Activated CD8-positive, alpha-beta T cell treated with anti-CD3 and anti-CD28 coated beads for 36 hours (primary cell): ENCODE measurements around the gene CDH23. TPM values are rescaled to one million over a fixed set of nuclear protein-coding genes. Genes with fewer than 3 reads are reported as not detected.

Experiments used
- ATAC-seq: fragments of 200-7000 bp; cut with Tn5 transposase; one replicate; pipeline ENCODE4 v1.10.0; 2021; ENCODE audit warnings: mild to moderate bottlenecking, moderate library complexity
- CTCF ChIA-PET: fragments of 350-600 bp; sonication (Branson Sonifier 250); formaldehyde crosslinking; loops from one replicate; lab custom pipeline; 2021; ENCODE audit warnings: antibody characterized with exemption; lab: Charles Lee
- POLR2A ChIA-PET: fragments of 350-600 bp; sonication (Branson Sonifier 250); formaldehyde crosslinking; loops from one replicate; lab custom pipeline; 2021; ENCODE audit warnings: antibody characterized with exemption; lab: Charles Lee
- DNase-seq: peaks from one replicate; pipeline ENCODE4 v3.0.0-alpha.2; 2020
- H3K27ac Mint-ChIP-seq: one replicate; pipeline ENCODE4 v1.8.0; 2021; ENCODE audit warnings: mild to moderate bottlenecking, mixed read lengths
- H3K27me3 Mint-ChIP-seq: one replicate; pipeline ENCODE4 v1.8.0; 2021; ENCODE audit warnings: mixed read lengths
- H3K36me3 Mint-ChIP-seq: one replicate; pipeline ENCODE4 v1.8.0; 2021; ENCODE audit warnings: low read depth, mixed read lengths
- H3K4me1 Mint-ChIP-seq: one replicate; pipeline ENCODE4 v1.8.0; 2021; ENCODE audit warnings: low read depth, mixed read lengths
- H3K4me3 Mint-ChIP-seq: one replicate; pipeline ENCODE4 v1.8.0; 2021; ENCODE audit warnings: mild to moderate bottlenecking, moderate library complexity, mixed read lengths
- H3K9me3 Mint-ChIP-seq: one replicate; pipeline ENCODE4 v1.8.0; 2021; ENCODE audit warnings: mixed read lengths
- intact Hi-C: fragments of 100-400 bp; cut with micrococcal nuclease; formaldehyde crosslinking; loops from one replicate; pipeline ENCODE4 v1.10.0; 2022
- total RNA-seq, 2 experiments: library from RNA; stranded (reverse); gene quantifications; one replicate each; pipeline ENCODE4 v1.2.3, GENCODE V29; 2021
- TF ChIP-seq, protein P1 (sequence below): fragments of 200-600 bp; IDR thresholded peaks from one replicate; pipeline ENCODE4 v1.8.0; 2022; ENCODE audit warnings: antibody characterized with exemption, mild to moderate bottlenecking

CDH23 gene
- total RNA-seq, 2 experiments from 2014 or later = 2.4 to 2.7 TPM

DNA sequence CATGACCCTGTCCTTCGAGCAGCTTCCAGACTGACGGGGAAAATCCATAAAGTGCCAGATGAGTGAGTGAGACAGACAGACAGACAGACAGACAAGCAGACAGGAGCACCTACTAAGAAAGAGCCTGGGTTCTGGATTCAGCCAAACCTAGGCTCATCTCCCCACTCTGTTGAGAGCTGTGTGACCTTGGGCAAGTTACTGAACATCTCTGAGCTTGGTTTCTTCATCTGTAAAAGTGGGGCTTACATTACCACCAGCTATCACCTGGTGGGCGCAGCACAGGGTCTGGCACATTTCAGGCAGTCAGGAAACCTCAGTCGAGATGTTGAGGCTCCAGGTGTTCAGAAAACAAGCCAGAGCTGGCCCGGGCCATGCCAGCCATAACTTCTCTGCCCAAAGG is 285.3 kb downstream of the CDH23 start:
- DNase-seq (no peak), ATAC-seq (no peak)
- H3K4me3 Mint-ChIP-seq = no peak overlapping the region
- no peaks in the 10 kb centered on the region for H3K27me3 Mint-ChIP-seq
- H3K9me3 Mint-ChIP-seq = no peaks in the 10 kb centered on the region
- TF ChIP-seq, protein P1, sequence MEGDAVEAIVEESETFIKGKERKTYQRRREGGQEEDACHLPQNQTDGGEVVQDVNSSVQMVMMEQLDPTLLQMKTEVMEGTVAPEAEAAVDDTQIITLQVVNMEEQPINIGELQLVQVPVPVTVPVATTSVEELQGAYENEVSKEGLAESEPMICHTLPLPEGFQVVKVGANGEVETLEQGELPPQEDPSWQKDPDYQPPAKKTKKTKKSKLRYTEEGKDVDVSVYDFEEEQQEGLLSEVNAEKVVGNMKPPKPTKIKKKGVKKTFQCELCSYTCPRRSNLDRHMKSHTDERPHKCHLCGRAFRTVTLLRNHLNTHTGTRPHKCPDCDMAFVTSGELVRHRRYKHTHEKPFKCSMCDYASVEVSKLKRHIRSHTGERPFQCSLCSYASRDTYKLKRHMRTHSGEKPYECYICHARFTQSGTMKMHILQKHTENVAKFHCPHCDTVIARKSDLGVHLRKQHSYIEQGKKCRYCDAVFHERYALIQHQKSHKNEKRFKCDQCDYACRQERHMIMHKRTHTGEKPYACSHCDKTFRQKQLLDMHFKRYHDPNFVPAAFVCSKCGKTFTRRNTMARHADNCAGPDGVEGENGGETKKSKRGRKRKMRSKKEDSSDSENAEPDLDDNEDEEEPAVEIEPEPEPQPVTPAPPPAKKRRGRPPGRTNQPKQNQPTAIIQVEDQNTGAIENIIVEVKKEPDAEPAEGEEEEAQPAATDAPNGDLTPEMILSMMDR = no peak
- POLR2A ChIA-PET = no interaction called here
- intact Hi-C loops = no loop called here
- peaks cover 7% of the 10 kb centered on the region for H3K4me1 Mint-ChIP-seq
- CTCF ChIA-PET = no interaction called here
- H3K36me3 Mint-ChIP-seq = no peaks in the 10 kb centered on the region
- no peak overlapping the region for H3K27ac Mint-ChIP-seq

- H3K4me3 Mint-ChIP-seq = no peak overlapping the region
- intact Hi-C loops = no loop called here
- H3K27me3 Mint-ChIP-seq = no peaks in the 10 kb centered on the region
- H3K4me1 Mint-ChIP-seq = peaks cover 7% of the 10 kb centered on the region
- DNase-seq = no peak
- ChIA-PET CTCF (no interaction called here), POLR2A (no interaction called here)
- TF ChIP-seq, protein P1 = no peak
- peaks cover 5% of the 10 kb centered on the region for H3K9me3 Mint-ChIP-seq
- H3K27ac Mint-ChIP-seq = no peak overlapping the region
- ATAC-seq = no peak
- H3K36me3 Mint-ChIP-seq = no peaks in the 10 kb centered on the region
Observed at GRCh38 chr10:71683301-71683700, 286.6 kb downstream of the CDH23 start.

DNA sequence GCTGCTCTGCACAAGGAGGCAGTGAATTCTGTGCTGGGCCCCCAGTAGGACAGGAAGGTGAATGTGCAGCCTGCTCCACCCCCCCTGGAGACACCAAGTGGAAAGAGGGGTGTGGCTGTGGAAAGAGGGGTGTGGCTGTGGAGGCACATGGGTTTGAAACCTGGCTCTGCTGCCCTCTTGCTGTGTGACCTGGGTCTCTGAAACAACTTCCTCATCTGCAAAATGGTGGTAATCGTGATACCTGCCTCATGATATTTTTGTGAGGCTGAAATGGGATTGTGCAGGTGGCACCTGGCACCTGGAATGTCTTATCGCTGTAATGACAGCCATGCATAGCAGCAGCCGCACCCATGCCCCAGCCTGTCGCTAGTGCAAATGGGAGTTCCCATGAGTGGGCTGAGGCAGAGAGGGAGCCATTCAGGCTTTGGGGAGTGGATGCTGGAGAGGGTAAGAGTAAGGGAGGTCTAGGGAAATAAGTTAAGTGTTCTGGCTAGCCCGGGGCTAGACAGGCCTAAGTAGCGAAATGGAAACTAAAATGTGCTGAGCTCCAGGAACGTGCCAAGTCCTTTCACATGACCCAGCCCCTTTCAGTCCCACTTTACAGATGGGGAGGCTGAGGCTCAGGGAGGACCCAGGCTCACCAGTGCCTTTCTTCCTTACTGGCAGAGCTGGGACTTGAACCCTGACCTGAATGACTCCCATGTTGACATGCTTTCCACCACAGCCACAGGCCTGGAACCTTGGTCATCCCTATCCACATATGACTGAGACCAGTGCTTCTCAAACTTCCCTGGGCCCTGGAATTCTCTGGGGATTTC is 287.8 kb downstream of the CDH23 start:
- POLR2A ChIA-PET = no interaction called here
- intact Hi-C loops = no loop called here
- Mint-ChIP-seq H3K4me3 (no peak overlapping the region), H3K36me3 (no peaks in the 10 kb centered on the region), H3K27ac (no peak overlapping the region), H3K4me1 (peaks cover 7% of the 10 kb centered on the region), H3K9me3 (peaks cover 6% of the 10 kb centered on the region), H3K27me3 (no peaks in the 10 kb centered on the region)
- DNase-seq (peak; percentile 71), ATAC-seq (peak; percentile 87)
- CTCF ChIA-PET = interaction anchor here (0.8 to 1.0 kb wide), 4 partner anchors 10 to 42 kb away, joined by 3 to 5 read pairs (median 4); no protein-coding TSS in a partner anchor
- TF ChIP-seq, protein P1 = no peak

DNA sequence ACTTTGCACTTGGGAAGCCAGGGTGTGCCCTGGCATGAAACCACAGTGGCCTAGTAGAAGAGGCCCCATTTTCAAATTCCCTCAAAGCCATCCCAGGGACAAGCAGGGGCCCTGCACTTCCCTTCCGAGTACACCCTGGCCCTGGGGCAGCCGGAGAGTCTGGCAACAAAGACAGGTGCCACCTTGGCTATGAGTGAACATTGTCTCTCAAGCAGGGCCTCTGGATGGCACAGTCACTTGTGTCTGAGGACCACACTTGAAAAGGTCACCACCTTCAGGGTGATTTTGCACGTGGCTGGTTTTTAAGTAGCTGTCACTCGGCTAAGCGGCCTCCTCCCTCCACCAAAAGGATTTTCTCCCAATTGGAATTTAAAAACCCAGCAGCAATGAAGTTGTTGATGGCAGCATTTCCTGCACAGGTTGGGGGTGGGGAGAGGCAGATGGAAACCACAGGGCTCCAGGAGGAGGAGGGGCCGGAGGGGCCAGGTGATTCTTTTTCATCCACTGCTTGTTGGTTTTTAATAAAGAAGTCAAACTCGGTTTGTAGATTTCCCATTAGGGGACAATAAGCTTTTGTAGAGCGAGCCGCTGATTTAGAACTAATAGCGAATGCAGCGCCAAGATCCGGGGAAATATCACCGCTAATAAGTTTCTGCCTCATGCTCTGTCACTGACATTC is 289.0 kb downstream of the CDH23 start:
- CTCF ChIA-PET = interaction anchor here (1.0 to 1.3 kb wide), 2 partner anchors 11 to 41 kb away, joined by 3 to 4 read pairs; no protein-coding TSS in a partner anchor
- POLR2A ChIA-PET = interaction anchor here (1.8 kb wide), 1 partner anchor 19 kb away, joined by 5 read pairs; no protein-coding TSS in a partner anchor
- TF ChIP-seq, protein P1 = no peak
- Mint-ChIP-seq H3K36me3 (no peaks in the 10 kb centered on the region), H3K27me3 (no peaks in the 10 kb centered on the region), H3K4me1 (peaks cover 7% of the 10 kb centered on the region), H3K4me3 (no peak overlapping the region), H3K9me3 (peaks cover 6% of the 10 kb centered on the region), H3K27ac (no peak overlapping the region)
- intact Hi-C loops = no loop called here
- ATAC-seq = no peak
- DNase-seq = no peak

- ChIA-PET CTCF (interaction anchor here (1.1 to 1.7 kb wide), 2 partner anchors 9 to 22 kb away, joined by 4 to 5 read pairs; no protein-coding TSS in a partner anchor), POLR2A (interaction anchor here (0.6 to 1.8 kb wide), 3 partner anchors 12 to 139 kb away, joined by 3 to 5 read pairs (median 4); no protein-coding TSS in a partner anchor)
- ATAC-seq = no peak
- TF ChIP-seq, protein P1 = no peak
- intact Hi-C loops = no loop called here
- H3K36me3 Mint-ChIP-seq = no peaks in the 10 kb centered on the region
- peaks cover 6% of the 10 kb centered on the region for H3K9me3 Mint-ChIP-seq
- H3K4me3 Mint-ChIP-seq = no peak overlapping the region
- no peaks in the 10 kb centered on the region for H3K27me3 Mint-ChIP-seq
- no peak overlapping the region for H3K27ac Mint-ChIP-seq
- DNase-seq = no peak
- peaks cover 7% of the 10 kb centered on the region for H3K4me1 Mint-ChIP-seq
Observed at GRCh38 chr10:71687077-71687476, 290.4 kb downstream of the CDH23 start.
